ENCODE data around the gene DDX21. TPM values are rescaled to one million over a fixed set of nuclear protein-coding genes. Genes with fewer than 3 reads are reported as not detected.

DDX21 gene
- polyA plus RNA-seq, 4 donors = 54.8 to 60.3 (median 57.5) TPM

Other genes starting within 250 kb of the DDX21 start
- 100 to 1,000 TPM; 135 to 194 (median 170) TPM for gene CCAR1, start 234.9 kb upstream of the DDX21 start, polyA plus RNA-seq (ENCODE audit: insufficient read length in 4 of 4)
- 10 to 100 TPM in 3 of 4 donors, 1 to 10 TPM in 1; 9.6 to 14.4 (median 11.5) TPM for gene STOX1, start 128.6 kb upstream of the DDX21 start, polyA plus RNA-seq (ENCODE audit: insufficient read length in 4 of 4)
- gene DDX50, start 54.9 kb upstream of the DDX21 start, polyA plus RNA-seq (ENCODE audit: insufficient read length in 4 of 4) = 10 to 100 TPM; 61.7 to 69.3 (median 66.1) TPM
- gene KIFBP, start 32.6 kb downstream of the DDX21 start, polyA plus RNA-seq (ENCODE audit: insufficient read length in 4 of 4) = 10 to 100 TPM; 33.3 to 40.8 (median 36.8) TPM
- 10 to 100 TPM; 16.0 to 26.1 (median 22.1) TPM for gene SRGN, start 131.9 kb downstream of the DDX21 start, polyA plus RNA-seq (ENCODE audit: insufficient read length in 4 of 4)
- gene VPS26A, start 168.0 kb downstream of the DDX21 start, polyA plus RNA-seq (ENCODE audit: insufficient read length in 4 of 4) = 100 to 1,000 TPM in 1 of 4 donors, 10 to 100 TPM in 3; 81.2 to 103 (median 99.2) TPM
- gene SUPV3L1, start 224.1 kb downstream of the DDX21 start, polyA plus RNA-seq (ENCODE audit: insufficient read length in 4 of 4) = 10 to 100 TPM; 34.1 to 44.1 (median 36.3) TPM